K562 (cell line): ENCODE measurements around the gene DBP. TPM values are rescaled to one million over a fixed set of nuclear protein-coding genes. Genes with fewer than 3 reads are reported as not detected.

Experiments used
- FIP1L1 ChIP-seq: fragments of 200-400 bp; formaldehyde crosslinking; IDR thresholded peaks from 2 replicates; pipeline ENCODE4 v1.6.1; 2018; ENCODE audit warnings: mild to moderate bottlenecking, low read depth, low read length; ENCODE audit not compliant: poor library complexity, severe bottlenecking
- PHF20 ChIP-seq: fragments of 450-650 bp; IDR thresholded peaks from 2 replicates; pipeline ENCODE4 v1.6.1; 2018; ENCODE audit not compliant: partially characterized antibody
- PHF8 ChIP-seq: fragments of 200-600 bp; sonication (generic); IDR thresholded peaks from 2 replicates; pipeline ENCODE4 v1.6.1; 2012; ENCODE audit warnings: mixed run types, mild to moderate bottlenecking, inconsistent platforms, low read length, moderate library complexity, borderline replicate concordance
- PKNOX1 ChIP-seq: fragments of 450-650 bp; IDR thresholded peaks from 2 replicates; pipeline ENCODE4 v1.6.1; 2016
- RBM14 ChIP-seq: fragments of 200-400 bp; formaldehyde crosslinking; IDR thresholded peaks from 2 replicates; pipeline ENCODE4 v1.6.1; 2018; ENCODE audit warnings: low read depth, mild to moderate bottlenecking, low read length, moderate library complexity, borderline replicate concordance; ENCODE audit not compliant: insufficient read depth
- ZNF143 ChIP-seq: sonication (generic); formaldehyde crosslinking; IDR thresholded peaks from 2 replicates; pipeline ENCODE4 v1.9.0; 2022; ENCODE audit warnings: mild to moderate bottlenecking, missing genetic modification reagents
- ZNF445 ChIP-seq: fragments of 250-450 bp; sonication (Bioruptor Pico); IDR thresholded peaks from 2 replicates; pipeline ENCODE4 v1.4.0; 2020; ENCODE audit warnings: low read depth, mild to moderate bottlenecking, moderate library complexity
- polyA plus RNA-seq, 8 experiments: library from polyadenylated mRNA; depleted of rRNA in 4 of 8; stranded (reverse) in 5 of 8; unstranded in 3 of 8; fragments of >200 nt; fragmentation: Nextera tagmentation in 2 of 8; fragmentation: Illumina TruSeq in 1 of 8; extraction: Ambion mirVana in 2 of 8; extraction: Trizol in 1 of 8; gene quantifications; 2 replicates each; pipeline versions ENCODE4 v1.2.1 to v1.2.3, GENCODE V29; 2011 to 2014; ENCODE audit warnings: inconsistent platforms in 1 of 8, missing spikeins in 1 of 8
- total RNA-seq, 7 experiments: library from RNA; depleted of rRNA in 6 of 7; stranded (reverse); fragments of >200 nt in 6 of 7; fragmentation: Illumina TruSeq in 2 of 7; extraction: Trizol in 2 of 7; gene quantifications; 2 replicates each; pipeline versions ENCODE4 v1.2.1 to v1.2.3, GENCODE V29; 2011 to 2021; ENCODE audit warnings: low replicate concordance in 1 of 7
- TF ChIP-seq, protein P1 (sequence below), 2 experiments: fragments of 450-650 bp in 1 of 2; sonication (generic) in 1 of 2; formaldehyde crosslinking in 1 of 2; IDR thresholded peaks in 1 of 2; conservative IDR thresholded peaks in 1 of 2; 2 replicates each; pipeline versions ENCODE4 v1.6.1 to v1.8.1; 2016 to 2023; ENCODE audit warnings: mild to moderate bottlenecking in 2 of 2, moderate library complexity in 2 of 2, inconsistent platforms in 1 of 2, missing genetic modification reagents in 1 of 2
- TF ChIP-seq, protein P2 (sequence below): IDR thresholded peaks from 2 replicates; pipeline ENCODE4 v1.6.1; 2011; ENCODE audit warnings: borderline replicate concordance, low read depth, mild to moderate bottlenecking, moderate library complexity, low read length; ENCODE audit not compliant: insufficient read depth, poor library complexity, severe bottlenecking
- TF ChIP-seq, protein P3 (sequence below): sonication (generic); formaldehyde crosslinking; IDR thresholded peaks from 2 replicates; pipeline ENCODE4 v1.8.0; 2022; ENCODE audit warnings: mild to moderate bottlenecking, missing genetic modification reagents
- TF ChIP-seq, protein P4 (sequence below), 2 experiments: IDR thresholded peaks; 2 replicates each; pipeline ENCODE4 v1.6.1; 2012; ENCODE audit warnings: improper control_type of control experiment in 2 of 2, low read depth in 2 of 2, low read length in 2 of 2, borderline replicate concordance in 1 of 2

Gene DBP
- total and polyA plus RNA-seq, 9 of the 15 experiments (the other 6 are each of a cell fraction or from before 2014, with no cell fraction given) = 0.25 to 5.5 (median 1.8) TPM

DNA sequence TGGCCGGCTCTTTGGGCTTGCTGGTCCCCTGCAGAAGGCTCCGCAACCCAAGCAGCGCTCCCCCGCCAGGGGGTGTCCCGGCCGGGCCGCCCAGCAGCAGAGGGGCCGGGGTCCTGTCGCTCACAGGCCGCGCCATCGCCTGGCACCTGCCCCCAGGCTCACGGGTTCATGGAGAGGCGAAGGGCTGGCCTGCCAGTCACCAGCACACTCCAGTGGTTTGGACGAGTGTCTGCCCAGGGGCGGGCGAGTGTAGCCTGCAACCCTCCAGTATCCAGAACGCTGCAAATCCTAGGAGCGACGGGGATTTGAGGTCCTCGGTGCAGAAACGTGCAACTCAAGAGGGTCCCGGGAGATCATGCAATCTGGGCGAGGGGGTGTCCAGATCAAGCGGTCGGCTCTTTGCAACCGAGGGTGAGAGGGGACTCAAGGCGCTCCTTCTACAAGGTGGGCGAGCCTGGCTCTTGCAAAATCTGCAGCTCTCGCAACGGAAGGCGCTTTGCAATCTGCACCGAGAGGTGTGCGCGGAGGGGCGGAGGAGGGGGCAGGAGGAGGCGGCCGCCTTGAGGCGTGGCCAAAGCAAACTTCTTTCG lies at the start of gene DBP (continued):
- peak; percentile 51 for TF ChIP-seq PKNOX1
- TF ChIP-seq ZNF445 (CRISPR knock-in tag) = no peak
- TF ChIP-seq, protein P1, sequence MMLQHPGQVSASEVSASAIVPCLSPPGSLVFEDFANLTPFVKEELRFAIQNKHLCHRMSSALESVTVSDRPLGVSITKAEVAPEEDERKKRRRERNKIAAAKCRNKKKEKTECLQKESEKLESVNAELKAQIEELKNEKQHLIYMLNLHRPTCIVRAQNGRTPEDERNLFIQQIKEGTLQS (IDR thresholded peaks at IDR 0.05) = no peak
- TF ChIP-seq, protein P1 (CRISPR knock-in tag; conservative IDR thresholded peaks at IDR 0.05) = 0 out of 2 replicates have a peak, but pooled peaks have one; percentile 15
- TF ChIP-seq, protein P2, sequence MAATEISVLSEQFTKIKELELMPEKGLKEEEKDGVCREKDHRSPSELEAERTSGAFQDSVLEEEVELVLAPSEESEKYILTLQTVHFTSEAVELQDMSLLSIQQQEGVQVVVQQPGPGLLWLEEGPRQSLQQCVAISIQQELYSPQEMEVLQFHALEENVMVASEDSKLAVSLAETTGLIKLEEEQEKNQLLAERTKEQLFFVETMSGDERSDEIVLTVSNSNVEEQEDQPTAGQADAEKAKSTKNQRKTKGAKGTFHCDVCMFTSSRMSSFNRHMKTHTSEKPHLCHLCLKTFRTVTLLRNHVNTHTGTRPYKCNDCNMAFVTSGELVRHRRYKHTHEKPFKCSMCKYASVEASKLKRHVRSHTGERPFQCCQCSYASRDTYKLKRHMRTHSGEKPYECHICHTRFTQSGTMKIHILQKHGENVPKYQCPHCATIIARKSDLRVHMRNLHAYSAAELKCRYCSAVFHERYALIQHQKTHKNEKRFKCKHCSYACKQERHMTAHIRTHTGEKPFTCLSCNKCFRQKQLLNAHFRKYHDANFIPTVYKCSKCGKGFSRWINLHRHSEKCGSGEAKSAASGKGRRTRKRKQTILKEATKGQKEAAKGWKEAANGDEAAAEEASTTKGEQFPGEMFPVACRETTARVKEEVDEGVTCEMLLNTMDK = peak; percentile 70
- TF ChIP-seq, protein P3, sequence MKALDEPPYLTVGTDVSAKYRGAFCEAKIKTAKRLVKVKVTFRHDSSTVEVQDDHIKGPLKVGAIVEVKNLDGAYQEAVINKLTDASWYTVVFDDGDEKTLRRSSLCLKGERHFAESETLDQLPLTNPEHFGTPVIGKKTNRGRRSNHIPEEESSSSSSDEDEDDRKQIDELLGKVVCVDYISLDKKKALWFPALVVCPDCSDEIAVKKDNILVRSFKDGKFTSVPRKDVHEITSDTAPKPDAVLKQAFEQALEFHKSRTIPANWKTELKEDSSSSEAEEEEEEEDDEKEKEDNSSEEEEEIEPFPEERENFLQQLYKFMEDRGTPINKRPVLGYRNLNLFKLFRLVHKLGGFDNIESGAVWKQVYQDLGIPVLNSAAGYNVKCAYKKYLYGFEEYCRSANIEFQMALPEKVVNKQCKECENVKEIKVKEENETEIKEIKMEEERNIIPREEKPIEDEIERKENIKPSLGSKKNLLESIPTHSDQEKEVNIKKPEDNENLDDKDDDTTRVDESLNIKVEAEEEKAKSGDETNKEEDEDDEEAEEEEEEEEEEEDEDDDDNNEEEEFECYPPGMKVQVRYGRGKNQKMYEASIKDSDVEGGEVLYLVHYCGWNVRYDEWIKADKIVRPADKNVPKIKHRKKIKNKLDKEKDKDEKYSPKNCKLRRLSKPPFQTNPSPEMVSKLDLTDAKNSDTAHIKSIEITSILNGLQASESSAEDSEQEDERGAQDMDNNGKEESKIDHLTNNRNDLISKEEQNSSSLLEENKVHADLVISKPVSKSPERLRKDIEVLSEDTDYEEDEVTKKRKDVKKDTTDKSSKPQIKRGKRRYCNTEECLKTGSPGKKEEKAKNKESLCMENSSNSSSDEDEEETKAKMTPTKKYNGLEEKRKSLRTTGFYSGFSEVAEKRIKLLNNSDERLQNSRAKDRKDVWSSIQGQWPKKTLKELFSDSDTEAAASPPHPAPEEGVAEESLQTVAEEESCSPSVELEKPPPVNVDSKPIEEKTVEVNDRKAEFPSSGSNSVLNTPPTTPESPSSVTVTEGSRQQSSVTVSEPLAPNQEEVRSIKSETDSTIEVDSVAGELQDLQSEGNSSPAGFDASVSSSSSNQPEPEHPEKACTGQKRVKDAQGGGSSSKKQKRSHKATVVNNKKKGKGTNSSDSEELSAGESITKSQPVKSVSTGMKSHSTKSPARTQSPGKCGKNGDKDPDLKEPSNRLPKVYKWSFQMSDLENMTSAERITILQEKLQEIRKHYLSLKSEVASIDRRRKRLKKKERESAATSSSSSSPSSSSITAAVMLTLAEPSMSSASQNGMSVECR (CRISPR knock-in tag) = peak; percentile 64; the same call in 1 of the 2 replicates
- peak; percentile 22; the same call in 1 of the 2 replicates for TF ChIP-seq PHF8
- TF ChIP-seq, protein P4, sequence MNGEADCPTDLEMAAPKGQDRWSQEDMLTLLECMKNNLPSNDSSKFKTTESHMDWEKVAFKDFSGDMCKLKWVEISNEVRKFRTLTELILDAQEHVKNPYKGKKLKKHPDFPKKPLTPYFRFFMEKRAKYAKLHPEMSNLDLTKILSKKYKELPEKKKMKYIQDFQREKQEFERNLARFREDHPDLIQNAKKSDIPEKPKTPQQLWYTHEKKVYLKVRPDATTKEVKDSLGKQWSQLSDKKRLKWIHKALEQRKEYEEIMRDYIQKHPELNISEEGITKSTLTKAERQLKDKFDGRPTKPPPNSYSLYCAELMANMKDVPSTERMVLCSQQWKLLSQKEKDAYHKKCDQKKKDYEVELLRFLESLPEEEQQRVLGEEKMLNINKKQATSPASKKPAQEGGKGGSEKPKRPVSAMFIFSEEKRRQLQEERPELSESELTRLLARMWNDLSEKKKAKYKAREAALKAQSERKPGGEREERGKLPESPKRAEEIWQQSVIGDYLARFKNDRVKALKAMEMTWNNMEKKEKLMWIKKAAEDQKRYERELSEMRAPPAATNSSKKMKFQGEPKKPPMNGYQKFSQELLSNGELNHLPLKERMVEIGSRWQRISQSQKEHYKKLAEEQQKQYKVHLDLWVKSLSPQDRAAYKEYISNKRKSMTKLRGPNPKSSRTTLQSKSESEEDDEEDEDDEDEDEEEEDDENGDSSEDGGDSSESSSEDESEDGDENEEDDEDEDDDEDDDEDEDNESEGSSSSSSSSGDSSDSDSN (IDR thresholded peaks at IDR 0.05; ENCODE audit: borderline replicate concordance in 1 of 2, low read depth in 2 of 2, low read length in 2 of 2) = 0 out of 4 replicates have a peak, but pooled peaks have one; percentile 65 to 70
- TF ChIP-seq RBM14 = 0 out of 2 replicates have a peak, but pooled peaks have one; percentile 27
- TF ChIP-seq PHF20 = no peak
- TF ChIP-seq FIP1L1 = peak; percentile 14
- TF ChIP-seq ZNF143 (CRISPR knock-in tag) = 0 out of 2 replicates have a peak, but pooled peaks have one; percentile 26
